ENCODE data around the gene KIAA0825.

DNA sequence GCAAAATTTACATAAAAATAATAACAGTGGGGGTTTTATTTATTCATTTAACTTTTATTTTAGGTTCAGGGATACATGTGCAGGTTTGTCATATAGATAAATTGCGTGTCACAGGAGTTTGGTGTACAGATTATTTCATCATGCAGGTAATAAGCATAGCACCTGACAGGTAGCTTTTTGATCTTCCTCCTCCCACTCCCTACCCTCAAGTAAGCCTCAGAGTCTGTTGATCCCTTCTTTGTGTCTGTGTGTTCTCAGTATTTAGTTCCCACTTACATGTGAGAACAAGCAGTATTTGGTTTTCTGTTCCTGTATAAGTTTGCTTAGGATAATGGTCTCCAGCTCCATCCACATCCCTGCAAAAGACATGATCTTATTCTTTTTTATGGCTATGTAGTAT is 240.3 kb downstream of the KIAA0825 start:
- TF ChIP-seq, protein P1, sequence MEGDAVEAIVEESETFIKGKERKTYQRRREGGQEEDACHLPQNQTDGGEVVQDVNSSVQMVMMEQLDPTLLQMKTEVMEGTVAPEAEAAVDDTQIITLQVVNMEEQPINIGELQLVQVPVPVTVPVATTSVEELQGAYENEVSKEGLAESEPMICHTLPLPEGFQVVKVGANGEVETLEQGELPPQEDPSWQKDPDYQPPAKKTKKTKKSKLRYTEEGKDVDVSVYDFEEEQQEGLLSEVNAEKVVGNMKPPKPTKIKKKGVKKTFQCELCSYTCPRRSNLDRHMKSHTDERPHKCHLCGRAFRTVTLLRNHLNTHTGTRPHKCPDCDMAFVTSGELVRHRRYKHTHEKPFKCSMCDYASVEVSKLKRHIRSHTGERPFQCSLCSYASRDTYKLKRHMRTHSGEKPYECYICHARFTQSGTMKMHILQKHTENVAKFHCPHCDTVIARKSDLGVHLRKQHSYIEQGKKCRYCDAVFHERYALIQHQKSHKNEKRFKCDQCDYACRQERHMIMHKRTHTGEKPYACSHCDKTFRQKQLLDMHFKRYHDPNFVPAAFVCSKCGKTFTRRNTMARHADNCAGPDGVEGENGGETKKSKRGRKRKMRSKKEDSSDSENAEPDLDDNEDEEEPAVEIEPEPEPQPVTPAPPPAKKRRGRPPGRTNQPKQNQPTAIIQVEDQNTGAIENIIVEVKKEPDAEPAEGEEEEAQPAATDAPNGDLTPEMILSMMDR (IDR thresholded peaks at IDR 0.05): no peak
- TF ChIP-seq EP300 (IDR thresholded peaks at IDR 0.05) (no peak), POLR2A (IDR thresholded peaks at IDR 0.05) (no peak), POLR2AphosphoS5 (IDR thresholded peaks at IDR 0.05) (no peak)
